Tibial nerve (tissue), 3 donors: ENCODE data around the gene KRT23.

Experiments
- CTCF ChIP-seq, 5 experiments: fragments of 200-600 bp in 3 of 5; fragments of 450-650 bp in 2 of 5; sonication (generic) in 3 of 5; IDR thresholded peaks; one replicate each; pipeline ENCODE4 v1.5.1; 2016 to 2019; ENCODE audit warnings: antibody characterized with exemption in 5 of 5, mild to moderate bottlenecking in 3 of 5, moderate library complexity in 2 of 5
- POLR2A ChIP-seq, 2 donors: fragments of 450-650 bp; IDR thresholded peaks; one replicate each; pipeline ENCODE4 v1.6.1; 2017; ENCODE audit warnings: antibody characterized with exemption in 2 of 2, mild to moderate bottlenecking in 2 of 2, moderate library complexity in 2 of 2

- TF ChIP-seq CTCF (IDR thresholded peaks at IDR 0.05): no peak
- TF ChIP-seq POLR2A (IDR thresholded peaks at IDR 0.05): no peak
Observed at GRCh38 chr17:40961591-40961990, 24.1 kb upstream of the KRT23 start.
